Subcutaneous adipose tissue (tissue), 4 donors: ENCODE results near the gene FSCN2. TPM values are rescaled to one million over a fixed set of nuclear protein-coding genes. Genes with fewer than 3 reads are reported as not detected.

Source experiments
- total RNA-seq, 4 donors: library from RNA; depleted of rRNA; stranded (reverse); fragments of >200 nt; gene quantifications; one replicate each; pipeline ENCODE4 v1.1.0, GENCODE V29; 2016
- TF ChIP-seq, protein P1 (sequence below): fragments of 450-650 bp; IDR thresholded peaks from one replicate; pipeline ENCODE4 v1.5.1; 2016; ENCODE audit warnings: low read depth, mild to moderate bottlenecking, control low read depth, antibody characterized with exemption, moderate library complexity

The FSCN2 gene
- total RNA-seq, 4 donors from 2014 or later: 0.88 to 1.0 TPM; not detected in 2

DNA sequence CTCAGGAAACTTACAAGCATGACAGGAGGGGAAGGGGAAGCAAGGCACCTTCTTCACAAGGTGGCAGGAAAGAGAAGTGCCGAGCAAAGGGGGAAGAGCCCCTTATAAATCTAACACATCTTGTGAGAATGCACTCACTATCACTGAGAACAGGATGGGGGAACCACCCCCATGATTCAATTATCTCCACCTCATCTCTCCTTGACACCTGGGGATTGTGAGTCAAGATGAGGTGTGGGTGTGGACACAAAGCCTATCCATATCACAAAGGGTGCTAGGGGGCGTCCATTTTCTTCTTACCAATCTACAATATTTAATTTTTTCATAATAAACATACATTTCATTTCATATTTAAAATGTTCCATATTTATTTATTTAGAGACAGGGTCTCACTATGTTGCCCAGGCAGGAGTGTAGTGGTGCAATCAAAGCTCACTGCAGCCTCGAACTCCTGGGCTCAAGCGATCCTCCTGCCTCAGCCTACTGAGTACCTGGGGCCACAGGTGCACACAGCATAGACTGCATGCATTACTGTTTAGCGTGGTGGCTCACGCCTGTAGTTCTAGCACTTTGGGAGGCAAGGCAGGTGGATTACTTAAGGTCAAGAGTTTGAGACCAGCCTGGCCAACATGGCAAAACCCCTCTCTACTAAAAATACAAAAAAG, 50.5 kb downstream of the FSCN2 start:
- TF ChIP-seq, protein P1, sequence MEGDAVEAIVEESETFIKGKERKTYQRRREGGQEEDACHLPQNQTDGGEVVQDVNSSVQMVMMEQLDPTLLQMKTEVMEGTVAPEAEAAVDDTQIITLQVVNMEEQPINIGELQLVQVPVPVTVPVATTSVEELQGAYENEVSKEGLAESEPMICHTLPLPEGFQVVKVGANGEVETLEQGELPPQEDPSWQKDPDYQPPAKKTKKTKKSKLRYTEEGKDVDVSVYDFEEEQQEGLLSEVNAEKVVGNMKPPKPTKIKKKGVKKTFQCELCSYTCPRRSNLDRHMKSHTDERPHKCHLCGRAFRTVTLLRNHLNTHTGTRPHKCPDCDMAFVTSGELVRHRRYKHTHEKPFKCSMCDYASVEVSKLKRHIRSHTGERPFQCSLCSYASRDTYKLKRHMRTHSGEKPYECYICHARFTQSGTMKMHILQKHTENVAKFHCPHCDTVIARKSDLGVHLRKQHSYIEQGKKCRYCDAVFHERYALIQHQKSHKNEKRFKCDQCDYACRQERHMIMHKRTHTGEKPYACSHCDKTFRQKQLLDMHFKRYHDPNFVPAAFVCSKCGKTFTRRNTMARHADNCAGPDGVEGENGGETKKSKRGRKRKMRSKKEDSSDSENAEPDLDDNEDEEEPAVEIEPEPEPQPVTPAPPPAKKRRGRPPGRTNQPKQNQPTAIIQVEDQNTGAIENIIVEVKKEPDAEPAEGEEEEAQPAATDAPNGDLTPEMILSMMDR: no peak

DNA sequence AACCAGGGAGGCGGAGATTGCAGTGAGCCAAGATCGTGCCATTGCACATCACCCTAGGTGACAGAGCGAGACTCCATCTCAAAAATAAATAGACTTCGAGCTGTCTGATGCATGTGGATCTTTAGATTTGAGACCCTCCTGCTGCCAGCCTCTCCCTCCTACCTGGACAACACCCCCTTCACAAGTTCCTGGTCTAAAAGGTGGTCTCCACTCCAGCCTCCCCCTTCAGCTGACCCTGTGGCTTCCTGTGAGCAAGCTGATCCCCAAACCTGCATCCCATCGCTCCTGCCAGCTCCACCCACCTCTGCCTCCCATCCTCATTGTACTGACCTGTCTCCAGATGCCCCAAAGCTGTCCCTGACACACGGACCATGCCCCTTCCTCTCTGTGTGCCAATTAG, 51.1 kb downstream of the FSCN2 start:
- TF ChIP-seq, protein P1: no peak

DNA sequence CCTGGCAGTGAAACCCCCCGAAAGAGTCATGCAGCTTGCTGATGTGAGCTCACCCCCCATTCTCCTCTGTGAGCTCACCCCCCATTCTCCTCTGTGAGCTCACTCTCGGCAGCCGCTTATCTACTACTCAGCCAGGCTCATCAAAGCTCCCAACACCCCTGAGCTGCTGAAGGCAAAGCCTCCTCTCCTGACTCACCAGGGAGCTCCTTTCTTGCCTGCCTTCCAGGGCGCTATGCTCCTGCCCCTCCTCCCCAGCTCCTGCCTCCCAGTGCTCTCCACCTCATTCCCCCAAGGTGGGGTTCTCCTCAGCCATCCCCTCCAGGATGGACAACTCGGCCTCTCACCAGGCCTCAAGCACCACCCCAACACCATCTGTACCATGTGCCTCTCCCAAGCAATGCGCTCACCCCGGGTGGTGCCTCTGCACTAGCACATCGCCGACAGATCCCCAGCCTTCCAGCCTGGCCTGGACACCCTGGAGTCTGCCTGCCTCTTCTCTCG, 51.7 kb downstream of the FSCN2 start:
- TF ChIP-seq, protein P1: no peak

DNA sequence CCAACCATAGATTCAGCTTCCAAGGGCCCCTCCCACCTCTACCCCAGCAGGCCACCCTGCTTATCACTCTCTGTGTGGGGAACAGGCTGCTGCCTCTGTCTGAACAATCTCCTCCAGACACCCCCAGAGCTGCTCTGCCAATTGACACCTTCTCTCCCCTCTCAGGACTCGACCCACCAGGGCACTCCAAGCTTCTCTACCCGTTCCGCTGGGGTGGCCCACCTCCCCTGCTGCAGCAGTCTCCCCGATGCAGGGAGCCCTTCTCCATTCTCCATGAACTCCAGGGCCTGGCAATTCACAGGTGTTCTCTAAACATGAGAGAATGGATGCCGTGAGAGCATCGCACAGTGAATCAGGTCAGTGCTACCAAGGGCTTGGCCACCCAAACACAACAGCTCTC, 52.3 kb downstream of the FSCN2 start:
- TF ChIP-seq, protein P1: no peak

DNA sequence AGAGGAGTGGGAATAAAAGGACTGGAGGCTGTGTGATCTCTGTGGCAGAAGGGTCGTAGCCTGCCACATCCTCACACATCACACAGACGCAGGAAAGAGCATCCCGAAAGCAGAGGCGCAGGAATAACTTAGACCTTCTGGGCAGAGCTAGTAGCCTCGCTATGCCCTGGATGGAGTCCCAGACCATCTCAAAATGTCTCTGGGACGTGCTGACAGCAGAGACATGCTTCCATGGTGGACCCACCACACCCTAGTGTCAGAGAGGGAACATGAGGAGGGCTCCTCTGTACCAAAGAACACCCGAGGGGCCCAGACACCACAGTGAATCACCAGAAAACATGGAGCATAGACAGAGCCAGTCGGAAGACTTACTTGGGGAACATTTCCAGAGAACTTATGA, 53.6 kb downstream of the FSCN2 start:
- TF ChIP-seq, protein P1: no peak

DNA sequence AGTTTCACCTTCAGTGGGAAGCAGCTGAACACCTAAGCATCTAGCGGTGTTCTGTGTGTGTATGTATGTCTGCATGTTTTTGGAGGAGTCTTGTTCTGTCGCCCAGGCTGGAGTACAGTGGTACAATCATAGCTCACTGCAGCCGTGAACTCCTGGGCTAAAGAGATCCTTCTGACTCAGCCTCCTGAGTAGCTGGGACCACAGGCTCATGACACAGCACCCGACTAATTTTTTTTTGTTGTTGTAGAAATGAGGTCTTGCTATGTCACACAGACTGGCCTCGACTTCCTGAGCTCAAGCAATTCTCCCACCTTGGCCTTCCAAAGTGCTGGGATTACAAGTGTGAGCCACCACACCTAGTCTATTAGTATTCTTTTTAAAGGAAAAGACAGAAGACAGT, 54.2 kb downstream of the FSCN2 start:
- TF ChIP-seq, protein P1: no peak

DNA sequence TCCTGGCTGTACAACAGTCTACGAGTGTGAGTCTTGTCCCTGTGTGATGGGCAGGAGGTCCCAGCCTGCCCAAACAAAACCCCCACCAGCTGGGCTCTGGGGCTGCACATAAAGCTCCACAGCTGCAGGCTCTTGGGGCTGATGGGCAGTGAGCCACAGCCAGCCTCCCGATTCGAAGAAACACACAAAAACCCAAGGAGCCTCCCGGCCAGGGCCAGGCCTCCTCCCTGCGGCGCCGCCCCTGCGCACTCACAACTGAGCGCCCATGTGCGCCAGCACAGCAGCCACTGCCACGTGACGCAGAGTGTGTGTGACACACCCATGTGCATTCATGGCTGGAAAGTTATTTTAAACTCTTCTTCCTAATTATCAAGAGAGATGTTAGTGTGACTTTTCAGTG, 54.6 kb downstream of the FSCN2 start:
- TF ChIP-seq, protein P1: no peak
